HepG2 (cell line): ENCODE results near the gene WNT5B. TPM values are rescaled to one million over a fixed set of nuclear protein-coding genes. Genes with fewer than 3 reads are reported as not detected.
A peak's percentile ranks its signal among the peaks of the same experiment; 100 is the strongest.

Source experiments
- CEBPB ChIP-seq: IDR thresholded peaks from 2 replicates; pipeline ENCODE4 v1.6.1; 2011; ENCODE audit warnings: low read depth, low read length, improper control_type of control experiment, borderline replicate concordance
- EED ChIP-seq: sonication (generic); formaldehyde crosslinking; IDR thresholded peaks from 2 replicates; pipeline ENCODE4 v1.5.0; 2020; ENCODE audit warnings: mild to moderate bottlenecking, missing genetic modification reagents
- IKZF5 ChIP-seq: IDR thresholded peaks from 2 replicates; pipeline ENCODE4 v1.6.1; 2018; ENCODE audit warnings: missing genetic modification reagents, mild to moderate bottlenecking, missing compliant biosample characterization
- LRRFIP1 ChIP-seq: sonication (generic); formaldehyde crosslinking; conservative IDR thresholded peaks from 2 replicates; pipeline ENCODE4 v1.4.0; 2020; ENCODE audit warnings: missing genetic modification reagents
- MAFK ChIP-seq, 2 experiments: IDR thresholded peaks in 1 of 2; conservative IDR thresholded peaks in 1 of 2; 2 replicates each; pipeline ENCODE4 v1.6.1; 2011; ENCODE audit warnings: improper control_type of control experiment in 2 of 2, low read length in 2 of 2
- NFIC ChIP-seq: IDR thresholded peaks from 2 replicates; pipeline ENCODE4 v1.6.1; 2012; ENCODE audit warnings: mild to moderate bottlenecking, low read length, inconsistent platforms
- PAF1 ChIP-seq: IDR thresholded peaks from 2 replicates; pipeline ENCODE4 v1.6.1; 2016; ENCODE audit warnings: missing genetic modification reagents, missing compliant biosample characterization
- PTBP1 ChIP-seq: fragments of 200-400 bp; formaldehyde crosslinking; IDR thresholded peaks from 2 replicates; pipeline ENCODE4 v1.6.1; 2018; ENCODE audit warnings: low read length, low read depth; ENCODE audit not compliant: poor library complexity, severe bottlenecking
- RNF2 ChIP-seq: fragments of 450-650 bp; conservative IDR thresholded peaks from 2 replicates; pipeline ENCODE4 v1.6.1; 2016; ENCODE audit warnings: low read depth
- SMARCC2 ChIP-seq: fragments of 450-650 bp; IDR thresholded peaks from 2 replicates; pipeline ENCODE4 v1.6.1; 2017; ENCODE audit warnings: antibody characterized with exemption, mild to moderate bottlenecking
- SOX5 ChIP-seq: IDR thresholded peaks from 2 replicates; pipeline ENCODE4 v1.6.1; 2016; ENCODE audit warnings: borderline replicate concordance
- TCF12 ChIP-seq, 2 experiments: fragments of 450-650 bp in 1 of 2; sonication (generic) in 1 of 2; formaldehyde crosslinking in 1 of 2; IDR thresholded peaks; 2 replicates each; pipeline versions ENCODE4 v1.6.1 to v1.8.0; 2017 to 2022; ENCODE audit warnings: antibody characterized with exemption in 1 of 2, mild to moderate bottlenecking in 1 of 2, missing genetic modification reagents in 1 of 2, moderate library complexity in 1 of 2
- TEAD3 ChIP-seq: optimal IDR thresholded peaks from 2 replicates; pipeline ENCODE3; 2016; ENCODE audit warnings: borderline replicate concordance
- TIGD3 ChIP-seq: sonication (generic); formaldehyde crosslinking; IDR thresholded peaks from 2 replicates; pipeline ENCODE4 v1.5.1; 2020; ENCODE audit warnings: mild to moderate bottlenecking, missing genetic modification reagents, borderline replicate concordance
- ZGPAT ChIP-seq: IDR thresholded peaks from 2 replicates; pipeline ENCODE4 v1.6.1; 2016; ENCODE audit warnings: mild to moderate bottlenecking
- ZHX2 ChIP-seq, 2 experiments: sonication (generic) in 1 of 2; formaldehyde crosslinking in 1 of 2; IDR thresholded peaks; 2 replicates each; pipeline versions ENCODE4 v1.6.1 to v1.9.0; 2014 to 2022; ENCODE audit warnings: antibody characterized with exemption in 1 of 2, borderline replicate concordance in 1 of 2, inconsistent platforms in 1 of 2, low read depth in 1 of 2, missing genetic modification reagents in 1 of 2
- ZNF460 ChIP-seq: sonication (generic); formaldehyde crosslinking; IDR thresholded peaks from 2 replicates; pipeline ENCODE4 v1.5.1; 2020; ENCODE audit warnings: missing genetic modification reagents, mild to moderate bottlenecking, borderline replicate concordance
- polyA plus RNA-seq, 8 experiments: library from polyadenylated mRNA; depleted of rRNA in 3 of 8; stranded (reverse) in 7 of 8; unstranded in 1 of 8; fragments of >200 nt; fragmentation: Illumina TruSeq in 4 of 8; extraction: Trizol in 4 of 8; gene quantifications; 2 replicates each; pipeline versions ENCODE4 v1.2.1 to v1.2.3, GENCODE V29; 2011 to 2016; ENCODE audit warnings: low read depth in 4 of 8, missing spikeins in 1 of 8, mixed read lengths in 1 of 8; ENCODE audit not compliant: insufficient read depth in 1 of 8
- total RNA-seq, 5 experiments: library from RNA; depleted of rRNA; stranded (reverse); fragments of >200 nt; fragmentation: Illumina TruSeq; extraction: Trizol; gene quantifications; 2 replicates each; pipeline ENCODE4 v1.2.3, GENCODE V29; 2016; ENCODE audit warnings: low read depth in 1 of 5

The WNT5B gene
- total and polyA plus RNA-seq, 2 of the 13 experiments (the other 11 are each of a cell fraction or from before 2014, with no cell fraction given), result 0.04 TPM; not detected in 1

- TF ChIP-seq IKZF5, result no peak
- TF ChIP-seq TIGD3 (CRISPR knock-in tag), result no peak
- no peak for TF ChIP-seq PAF1 (CRISPR knock-in tag)
- no peak for TF ChIP-seq EED (CRISPR knock-in tag)
- no peak for TF ChIP-seq ZHX2 (IDR thresholded peaks at IDR 0.05; ENCODE audit: low read depth)
- TF ChIP-seq ZHX2 (CRISPR knock-in tag; IDR thresholded peaks at IDR 0.05; ENCODE audit: borderline replicate concordance), result no peak
- TF ChIP-seq PTBP1, result no peak
- TF ChIP-seq SMARCC2, result no peak
- TF ChIP-seq MAFK (conservative IDR thresholded peaks at IDR 0.05 in 1 of 2, IDR thresholded peaks at IDR 0.05 in 1 of 2; ENCODE audit: low read length in 2 of 2), result peak; percentile 76 to 77
- TF ChIP-seq TCF12 (IDR thresholded peaks at IDR 0.05), result no peak
- no peak for TF ChIP-seq TCF12 (CRISPR knock-in tag; IDR thresholded peaks at IDR 0.05)
- no peak for TF ChIP-seq SOX5 (CRISPR knock-in tag)
- no peak for TF ChIP-seq LRRFIP1 (CRISPR knock-in tag)
- no peak for TF ChIP-seq ZGPAT (CRISPR knock-in tag)
- TF ChIP-seq TEAD3 (CRISPR knock-in tag), result peak; percentile 68
- TF ChIP-seq RNF2, result no peak
- TF ChIP-seq NFIC, result peak; percentile 51; the same call in 1 of the 2 replicates
- TF ChIP-seq ZNF460 (CRISPR knock-in tag), result no peak
- TF ChIP-seq CEBPB, result no peak
Measured at GRCh38 chr12:1666215-1666614, 37.2 kb downstream of the WNT5B start (continued).
